ENCODE measurements around the gene GAB2. TPM values are rescaled to one million over a fixed set of nuclear protein-coding genes. Genes with fewer than 3 reads are reported as not detected.

Gene GAB2
- total RNA-seq, 4 donors from 2014 or later: 22.5 to 32.8 (median 30.1) TPM

GRCh38 chr11:78255919-78256318 is 161.7 kb downstream of the GAB2 start:
- intact Hi-C loops (cut with DNase I; ENCODE audit: low total_unique reads): no loop called here
- DNase-seq (ENCODE audit: low spot score in 2 of 2): no peak

GRCh38 chr11:78254268-78254667 is 163.4 kb downstream of the GAB2 start:
- intact Hi-C loops (cut with DNase I; ENCODE audit: low total_unique reads): no loop called here
- TF ChIP-seq POLR2A (IDR thresholded peaks at IDR 0.05) (no peak), CTCF (IDR thresholded peaks at IDR 0.05) (no peak)
- DNase-seq (ENCODE audit: low spot score in 2 of 2): no peak
- H3K4me3 ChIP-seq (ENCODE audit: low read depth, poor library complexity, severe bottlenecking): no peak overlapping the region
- 92 to 94% methylated on average over 4 of the region's 4 CpGs for WGBS, 2 donors

More at GRCh38 chr11:78255919-78256318, 161.7 kb downstream of the GAB2 start:
- no peak for TF ChIP-seq POLR2A (IDR thresholded peaks at IDR 0.05)
- no peak for TF ChIP-seq CTCF (IDR thresholded peaks at IDR 0.05)
- no peak overlapping the region for H3K4me3 ChIP-seq (ENCODE audit: low read depth, poor library complexity, severe bottlenecking)
- WGBS, 2 donors: 92 to 97% methylated on average over 2 of the region's 2 CpGs

GRCh38 chr11:78253797-78254196 is 163.8 kb downstream of the GAB2 start:
- WGBS, 2 donors: 94 to 95% methylated on average over 4 of the region's 4 CpGs
- no peak overlapping the region for H3K4me3 ChIP-seq (ENCODE audit: low read depth, poor library complexity, severe bottlenecking)
- intact Hi-C loops (cut with DNase I; ENCODE audit: low total_unique reads): no loop called here

GRCh38 chr11:78251083-78251775 is 166.4 kb downstream of the GAB2 start:
- DNase-seq (ENCODE audit: low spot score in 2 of 2): no peak
- 16 to 29% methylated on average over 1 of the region's 1 CpG for WGBS, 2 donors
- TF ChIP-seq CTCF (IDR thresholded peaks at IDR 0.05) (no peak), POLR2A (IDR thresholded peaks at IDR 0.05) (no peak)
- intact Hi-C loops (cut with DNase I; ENCODE audit: low total_unique reads): no loop called here
- no peak overlapping the region for H3K4me3 ChIP-seq (ENCODE audit: low read depth, poor library complexity, severe bottlenecking)

More at GRCh38 chr11:78253797-78254196, 163.8 kb downstream of the GAB2 start:
- no peak for DNase-seq (ENCODE audit: low spot score in 2 of 2)
- TF ChIP-seq CTCF (IDR thresholded peaks at IDR 0.05) (no peak), POLR2A (IDR thresholded peaks at IDR 0.05) (no peak)

GRCh38 chr11:78250099-78250498 is 167.5 kb downstream of the GAB2 start:
- TF ChIP-seq POLR2A (IDR thresholded peaks at IDR 0.05) (no peak), CTCF (IDR thresholded peaks at IDR 0.05) (no peak)
- no peak for DNase-seq (ENCODE audit: low spot score in 2 of 2)
- no peak overlapping the region for H3K4me3 ChIP-seq (ENCODE audit: low read depth, poor library complexity, severe bottlenecking)
- WGBS, 2 donors: 96% methylated on average over 8 of the region's 8 CpGs
- intact Hi-C loops (cut with DNase I; ENCODE audit: low total_unique reads): no loop called here

GRCh38 chr11:78248903-78249302 is 168.7 kb downstream of the GAB2 start:
- TF ChIP-seq POLR2A (IDR thresholded peaks at IDR 0.05) (no peak), CTCF (IDR thresholded peaks at IDR 0.05) (no peak)
- DNase-seq (ENCODE audit: low spot score in 2 of 2): no peak
- intact Hi-C loops (cut with DNase I; ENCODE audit: low total_unique reads): loop anchor here (5.0 kb wide), 1 partner anchor 1867 kb away; the partner anchor contains the start of genes GVQW3 and THAP12
- H3K4me3 ChIP-seq (ENCODE audit: low read depth, poor library complexity, severe bottlenecking): no peak overlapping the region

All from lower leg skin (tissue), 4 donors.